Small intestine (tissue), 16 donors: ENCODE results near the gene CT45A9. TPM values are rescaled to one million over a fixed set of nuclear protein-coding genes. Genes with fewer than 3 reads are reported as not detected.
"Not testable (repeated sequence)": the region's sequence is repeated elsewhere in the genome, so short reads cannot be mapped to it uniquely, and the experiment has no call there.

ENCODE experiments used
- DNase-seq, 2 donors: peaks; one replicate each; pipeline versions ENCODE4 v3.0.0 to v3.0.0-alpha.2; 2013
- FAIRE-seq: peaks from 2 replicates; lab custom pipeline; 2012; peaks lifted over from hg19 to GRCh38; lab: Jason Lieb, UNC
- H3K27ac ChIP-seq, 3 donors: one replicate each; pipeline ENCODE4 v1.5.1; 2013; ENCODE audit warnings: low read length in 2 of 3, mild to moderate bottlenecking in 2 of 3, control low read depth in 1 of 3, inconsistent platforms in 1 of 3, low read depth in 1 of 3, moderate library complexity in 1 of 3
- H3K27me3 ChIP-seq, 3 donors: one replicate each; pipeline ENCODE4 v1.6.1; 2013; ENCODE audit warnings: low read length in 3 of 3, inconsistent platforms in 1 of 3; ENCODE audit not compliant: control insufficient read depth in 3 of 3, insufficient read depth in 3 of 3
- H3K36me3 ChIP-seq, 3 donors: one replicate each; pipeline ENCODE4 v1.6.1; 2013; ENCODE audit warnings: low read length in 3 of 3, inconsistent platforms in 1 of 3, low read depth in 1 of 3, mild to moderate bottlenecking in 1 of 3, moderate library complexity in 1 of 3; ENCODE audit not compliant: control insufficient read depth in 3 of 3, insufficient read depth in 2 of 3
- H3K4me1 ChIP-seq, 3 donors: one replicate each; pipeline ENCODE4 v1.6.1; 2013; ENCODE audit warnings: low read length in 2 of 3, inconsistent platforms in 1 of 3, low read depth in 1 of 3, mild to moderate bottlenecking in 1 of 3, moderate library complexity in 1 of 3; ENCODE audit not compliant: control insufficient read depth in 3 of 3, insufficient read depth in 2 of 3
- H3K4me3 ChIP-seq, 3 donors: one replicate each; pipeline ENCODE4 v1.5.1; 2013; ENCODE audit warnings: low read length in 3 of 3, control low read depth in 1 of 3, inconsistent platforms in 1 of 3, low read depth in 1 of 3, mild to moderate bottlenecking in 1 of 3, moderate library complexity in 1 of 3
- H3K9me3 ChIP-seq, 2 donors: one replicate each; pipeline ENCODE4 v1.6.1; 2013; ENCODE audit warnings: low read depth in 1 of 2, low read length in 1 of 2; ENCODE audit not compliant: control insufficient read depth in 2 of 2, insufficient read depth in 1 of 2
- WGBS, 3 donors: extraction: QIAGEN DNeasy Blood & Tissue Kit; methylation state at CpG; one replicate each; pipeline ENCODE4 v1.1.7; 2013; 5-methylcytosine and 5-hydroxymethylcytosine counted together
- long read RNA-seq, 10 donors: transcript quantifications; one replicate each; lab custom pipeline, GENCODE V29; 2026
- polyA plus RNA-seq, 4 donors: library from polyadenylated mRNA; stranded (reverse) in 3 of 4; unstranded in 1 of 4; fragments of 200-250 nt in 3 of 4; fragments of 120-200 nt in 1 of 4; gene quantifications; one replicate each; pipeline versions ENCODE4 v1.2.1 to v1.2.3, GENCODE V29; 2013
- donor health status: healthy with polysubstance abuse.
- donor health status: control.
- donor health status: control.
- donor health status: Bipolar disorder and iron deficiency.
- donor health status: healthy.

The CT45A9 gene
- not detected for polyA plus RNA-seq
- long read RNA-seq, donor 1, result 0 reads
- long read RNA-seq, donor 2, result 0 reads
- long read RNA-seq, donor 3, result 0 reads
- long read RNA-seq, donor 4, result 0 reads
- long read RNA-seq, donor 5, result 0 reads
- long read RNA-seq, donor 6, result 0 reads
- long read RNA-seq, donor 7, result 0 reads
- long read RNA-seq, donor 8, result 0 reads
- long read RNA-seq, donor 9, result 0 reads
- long read RNA-seq, donor 10, result 0 reads

DNA sequence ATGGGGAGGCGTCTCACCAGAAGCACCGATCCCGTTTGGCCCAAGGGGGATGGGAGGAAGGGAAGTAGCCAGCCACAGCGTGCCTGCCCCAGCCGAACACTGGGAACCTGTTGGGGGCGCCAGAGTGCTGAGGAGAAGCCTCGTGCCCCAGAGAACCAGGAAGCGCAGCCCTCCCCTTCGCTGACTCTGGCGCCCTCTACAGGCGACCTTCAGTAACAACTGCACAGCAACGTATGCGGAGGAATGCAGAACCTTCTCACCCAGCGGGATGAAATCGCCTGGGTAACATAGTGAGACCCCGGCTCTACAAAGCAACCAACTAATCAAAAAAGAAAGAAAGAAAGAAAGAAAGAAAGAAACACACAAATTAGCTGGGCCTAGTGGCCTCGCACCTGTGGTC, at the start of gene CT45A9:
Gene CT45A9 (minus strand): TSS at position 101 of the 400 bp plus-strand sequence. CDS start 3,751 bp downstream, outside the sequence.
- not testable (repeated sequence) for H3K4me3 ChIP-seq, H3K27me3 ChIP-seq, H3K27ac ChIP-seq, H3K36me3 ChIP-seq, FAIRE-seq, H3K4me1 ChIP-seq, H3K9me3 ChIP-seq, DNase-seq
- WGBS, 3 donors, result no CpG with 5 or more reads among the region's 17 CpGs

- H3K27ac ChIP-seq, H3K9me3 ChIP-seq, H3K36me3 ChIP-seq, DNase-seq, H3K4me1 ChIP-seq, FAIRE-seq, H3K4me3 ChIP-seq, H3K27me3 ChIP-seq: not testable (repeated sequence)
- 15 to 43% (median 29%) methylated on average over 1 of the region's 1 CpG for WGBS, 3 donors
Observed at GRCh38 chrX:135920516-135920915, 48.9 kb upstream of the CT45A9 start.

DNA sequence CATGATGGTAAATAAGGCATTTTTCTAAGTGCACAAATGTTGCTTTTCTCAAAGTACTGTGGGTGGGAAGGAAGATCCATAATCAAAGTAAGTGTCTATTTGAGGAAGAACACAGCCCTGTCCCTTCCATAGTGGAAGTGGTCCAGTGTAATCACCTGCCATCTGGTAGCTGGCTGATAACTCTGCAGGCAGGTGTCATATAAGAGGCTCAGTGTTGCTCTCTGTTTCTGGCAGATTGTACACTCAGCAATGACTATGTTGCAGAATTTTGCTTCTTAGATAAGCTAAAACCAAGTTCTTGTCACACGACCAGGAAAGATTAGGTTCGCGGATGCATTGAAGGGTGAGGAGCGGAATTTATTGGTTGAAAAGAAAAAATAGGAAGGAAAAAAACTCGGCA, 42.8 kb upstream of the CT45A9 start:
- Histone ChIP-seq H3K9me3 (no peaks in the 10 kb centered on the region), H3K4me1 (no peaks in the 10 kb centered on the region), H3K4me3 (no peak overlapping the region), H3K36me3 (no peaks in the 10 kb centered on the region), H3K27me3 (no peaks in the 10 kb centered on the region), H3K27ac (no peak overlapping the region)
- DNase-seq (no peak), FAIRE-seq (no peak)
- WGBS, 3 donors, result 79 to 87% (median 85%) methylated on average over 5 of the region's 5 CpGs

- WGBS, 3 donors, result 70 to 86% (median 76%) methylated on average over 5 of the region's 5 CpGs
- Histone ChIP-seq H3K27me3 (no peaks in the 10 kb centered on the region), H3K4me1 (no peaks in the 10 kb centered on the region), H3K9me3 (no peaks in the 10 kb centered on the region), H3K36me3 (no peaks in the 10 kb centered on the region), H3K27ac (no peak overlapping the region), H3K4me3 (no peak overlapping the region)
- FAIRE-seq (no peak), DNase-seq (no peak)
Observed at GRCh38 chrX:135910251-135910650, 38.6 kb upstream of the CT45A9 start.

GRCh38 chrX:135893294-135893817, 21.7 kb upstream of the CT45A9 start, which contains the start of the genes CT45A10 and SAGE1:
CT45A10 (minus strand) TSS chrX:135893444; CDS start chrX:135885344, 8,100 bp downstream.
SAGE1 (plus strand) TSS chrX:135893716; CDS start chrX:135896243, 2,527 bp downstream.
- WGBS, 3 donors, result 87 to 93% (median 92%) methylated on average over 22 of the region's 22 CpGs
- no peaks in the 10 kb centered on the region for H3K9me3 ChIP-seq
- DNase-seq (no peak), FAIRE-seq (no peak)
- no peaks in the 10 kb centered on the region for H3K36me3 ChIP-seq
- no peaks in the 10 kb centered on the region for H3K4me1 ChIP-seq
- no peaks in the 10 kb centered on the region for H3K27me3 ChIP-seq
- no peak within 1 kb of the TSS for H3K4me3 ChIP-seq
- H3K27ac ChIP-seq, result no peak within 1 kb of the TSS

DNA sequence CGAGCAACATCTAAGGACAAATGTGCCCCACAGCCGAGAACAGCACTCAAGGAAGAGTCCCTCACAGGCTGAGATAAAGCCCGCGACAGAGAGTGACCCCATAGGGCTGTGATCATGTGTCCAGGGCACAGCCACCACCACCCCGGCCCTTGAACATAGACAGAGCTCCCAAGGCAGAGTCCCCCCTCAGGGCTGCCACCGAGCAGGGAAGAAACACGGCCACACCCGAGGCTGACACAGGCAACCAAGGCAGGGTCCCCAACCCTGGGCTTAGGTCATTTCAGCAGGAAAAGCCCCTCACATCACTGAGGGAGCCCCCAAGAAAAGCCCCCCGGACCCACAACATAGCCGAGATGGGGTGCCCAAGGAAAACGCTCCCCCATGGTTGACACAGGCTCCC, 21.2 kb upstream of the CT45A9 start:
- Histone ChIP-seq H3K36me3 (no peaks in the 10 kb centered on the region), H3K4me1 (no peaks in the 10 kb centered on the region), H3K9me3 (no peaks in the 10 kb centered on the region), H3K27ac (no peak overlapping the region), H3K27me3 (no peaks in the 10 kb centered on the region), H3K4me3 (no peak overlapping the region)
- WGBS, 3 donors, result 82 to 94% (median 89%) methylated on average over 9 to 11 of the region's 11 CpGs
- DNase-seq (no peak), FAIRE-seq (no peak)

- Histone ChIP-seq H3K4me1 (no peaks in the 10 kb centered on the region), H3K9me3 (no peaks in the 10 kb centered on the region), H3K4me3 (no peak overlapping the region), H3K27me3 (no peaks in the 10 kb centered on the region), H3K27ac (no peak overlapping the region), H3K36me3 (no peaks in the 10 kb centered on the region)
- FAIRE-seq (no peak), DNase-seq (no peak)
- 84 to 92% (median 90%) methylated on average over 14 of the region's 14 CpGs for WGBS, 3 donors
Observed at GRCh38 chrX:135890087-135890585, 18.5 kb upstream of the CT45A9 start.

DNA sequence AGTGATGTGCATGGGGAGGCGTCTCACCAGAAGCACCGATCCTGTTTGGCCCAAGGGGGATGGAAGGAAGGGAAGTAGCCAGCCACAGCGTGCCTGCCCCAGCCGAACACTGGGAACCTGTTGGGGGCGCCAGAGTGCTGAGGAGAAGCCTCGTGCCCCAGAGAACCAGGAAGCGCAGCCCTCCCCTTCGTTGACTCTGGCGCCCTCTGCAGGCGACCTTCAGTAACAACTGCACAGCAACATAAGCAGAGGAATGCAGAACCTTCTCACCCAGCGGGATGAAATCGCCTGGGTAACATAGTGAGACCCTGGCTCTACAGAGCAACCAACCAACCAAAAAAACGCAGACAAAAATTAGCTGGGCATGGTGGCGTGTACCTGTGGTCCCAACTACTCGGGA, 17.4 kb upstream of the CT45A9 start:
- H3K36me3 ChIP-seq, H3K4me3 ChIP-seq, H3K4me1 ChIP-seq, H3K27ac ChIP-seq, FAIRE-seq, H3K9me3 ChIP-seq, DNase-seq, H3K27me3 ChIP-seq: not testable (repeated sequence)
- WGBS, 3 donors, result 73 to 88% (median 78%) methylated on average over 9 to 14 of the region's 15 CpGs
